Right lobe of liver (tissue), 6 donors: Measurements from ENCODE around the gene P2RY8. TPM values are rescaled to one million over a fixed set of nuclear protein-coding genes. Genes with fewer than 3 reads are reported as not detected.

Experiments
- ATAC-seq, 4 donors: fragments of 200-7000 bp; cut with Tn5 transposase; one replicate each; pipeline ENCODE4 v1.9.1; 2020; ENCODE audit warnings: mild to moderate bottlenecking in 4 of 4, moderate library complexity in 4 of 4
- DNase-seq, 3 donors: peaks; one replicate each; pipeline ENCODE4 v3.0.0-alpha.2; 2020
- H3K27ac ChIP-seq, 3 donors: fragments of 200-600 bp; one replicate each; pipeline ENCODE4 v1.8.0; 2022
- H3K27me3 ChIP-seq, 2 donors: fragments of 200-600 bp; one replicate each; pipeline ENCODE4 v1.8.0; 2022
- H3K36me3 ChIP-seq, 4 donors: fragments of 200-600 bp; sonication (generic) in 1 of 4; one replicate each; pipeline versions ENCODE4 v1.5.1 to v1.8.0; 2017 to 2022; ENCODE audit warnings: control low read depth in 1 of 4
- H3K4me1 ChIP-seq, 4 donors: fragments of 200-600 bp; sonication (generic) in 1 of 4; one replicate each; pipeline versions ENCODE4 v1.5.1 to v1.8.0; 2017 to 2022; ENCODE audit warnings: control low read depth in 1 of 4
- H3K4me3 ChIP-seq, 3 donors: fragments of 200-600 bp; one replicate each; pipeline ENCODE4 v1.8.0; 2022
- H3K9me3 ChIP-seq, 4 donors: fragments of 200-600 bp; sonication (generic) in 1 of 4; one replicate each; pipeline versions ENCODE4 v1.5.1 to v1.8.0; 2017 to 2022; ENCODE audit warnings: control low read depth in 1 of 4
- CTCF ChIP-seq, 4 donors: fragments of 200-600 bp in 3 of 4; fragments of 450-650 bp in 1 of 4; IDR thresholded peaks; one replicate each; pipeline versions ENCODE4 v1.5.1 to v1.8.0; 2016 to 2022; ENCODE audit warnings: antibody characterized with exemption in 4 of 4, mild to moderate bottlenecking in 2 of 4
- POLR2A ChIP-seq: fragments of 450-650 bp; IDR thresholded peaks from one replicate; pipeline ENCODE4 v1.6.1; 2017; ENCODE audit warnings: antibody characterized with exemption, mild to moderate bottlenecking
- WGBS: methylation state at CpG from one replicate; pipeline ENCODE4 v1.1.6; 2018; ENCODE audit warnings: low coverage, low lambda C conversion rate; ENCODE audit not compliant: insufficient coverage; ENCODE audit errors: missing lambda C conversion rate; 5-methylcytosine and 5-hydroxymethylcytosine counted together
- intact Hi-C, 2 donors: fragments of 100-400 bp; cut with DNase I; formaldehyde crosslinking; loops; one replicate each; pipeline versions ENCODE4 v1.11.2 to v1.14.1; 2022
- total RNA-seq, 6 experiments: library from RNA; depleted of rRNA in 2 of 6; stranded (reverse); fragments of >200 nt in 2 of 6; fragmentation: NEBNext Ultra II Directional in 3 of 6; extraction: Animal tissue kit (Norgen Biotek cat#: 25700) in 3 of 6; gene quantifications; one replicate each; pipeline versions ENCODE4 v1.1.0 to v1.2.4, GENCODE V29; 2016 to 2023
- donor health status: DM: no; HTN: yes; CAD: no.
- donor health status: DM: no; HTN: no; CAD: no.
- donor health status: DM: no; HTN: no; CAD: no.
- donor health status: DM: no; HTN: yes; CAD: no.
- donor health status: DM: no; HTN: yes; CAD: no.

The P2RY8 gene
- total RNA-seq, 6 experiments from 2014 or later: 0.37 to 0.87 (median 0.73) TPM

DNA sequence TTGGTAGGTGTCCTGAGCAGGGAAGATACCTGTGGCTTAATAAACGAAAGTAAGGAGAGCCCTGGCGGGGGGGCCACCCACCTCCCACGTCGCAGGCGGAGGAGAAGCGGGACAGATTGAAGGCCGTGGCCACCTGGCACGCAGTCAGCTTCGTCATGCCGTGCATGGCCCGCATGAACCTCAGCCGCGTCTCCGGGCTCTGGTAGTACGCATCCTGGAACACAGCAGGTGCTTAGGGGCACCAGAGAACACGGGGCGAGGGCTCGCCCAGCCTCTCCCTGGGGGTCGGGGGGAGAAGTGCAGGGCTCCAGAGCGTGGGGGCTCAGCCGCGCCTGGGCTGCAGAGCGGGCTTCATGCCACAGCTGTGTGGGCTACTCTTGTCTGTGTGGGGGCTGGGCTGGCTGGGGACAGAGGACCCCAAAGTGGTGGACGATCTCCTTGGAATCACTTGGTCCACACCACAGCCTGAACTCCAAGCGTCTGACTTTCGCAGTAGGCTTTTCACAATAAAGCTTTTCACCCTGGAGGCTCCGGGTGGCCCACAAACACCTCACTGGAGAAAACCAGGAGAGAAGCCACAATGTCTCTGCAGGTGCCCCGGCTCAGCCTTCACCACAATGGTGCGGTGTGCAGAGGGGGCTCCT lies 118.0 kb downstream of the P2RY8 start:
- Histone ChIP-seq H3K4me3 (no peak overlapping the region), H3K4me1 (no peaks in the 10 kb centered on the region), H3K9me3 (no peaks in the 10 kb centered on the region), H3K27me3 (no peaks in the 10 kb centered on the region), H3K27ac (no peak overlapping the region), H3K36me3 (peaks cover 0 to 2% (median under 1%) of the 10 kb centered on the region in 4 donors)
- TF ChIP-seq POLR2A: no peak
- no peak for TF ChIP-seq CTCF (IDR thresholded peaks at IDR 0.05)
- DNase-seq (peak in 1 of 3 donors; percentile 48), ATAC-seq (peak in 2 of 4 donors; percentile 8 to 16)
- intact Hi-C loops: no loop called here
- no CpG with 5 or more reads among the region's 29 CpGs for WGBS

DNA sequence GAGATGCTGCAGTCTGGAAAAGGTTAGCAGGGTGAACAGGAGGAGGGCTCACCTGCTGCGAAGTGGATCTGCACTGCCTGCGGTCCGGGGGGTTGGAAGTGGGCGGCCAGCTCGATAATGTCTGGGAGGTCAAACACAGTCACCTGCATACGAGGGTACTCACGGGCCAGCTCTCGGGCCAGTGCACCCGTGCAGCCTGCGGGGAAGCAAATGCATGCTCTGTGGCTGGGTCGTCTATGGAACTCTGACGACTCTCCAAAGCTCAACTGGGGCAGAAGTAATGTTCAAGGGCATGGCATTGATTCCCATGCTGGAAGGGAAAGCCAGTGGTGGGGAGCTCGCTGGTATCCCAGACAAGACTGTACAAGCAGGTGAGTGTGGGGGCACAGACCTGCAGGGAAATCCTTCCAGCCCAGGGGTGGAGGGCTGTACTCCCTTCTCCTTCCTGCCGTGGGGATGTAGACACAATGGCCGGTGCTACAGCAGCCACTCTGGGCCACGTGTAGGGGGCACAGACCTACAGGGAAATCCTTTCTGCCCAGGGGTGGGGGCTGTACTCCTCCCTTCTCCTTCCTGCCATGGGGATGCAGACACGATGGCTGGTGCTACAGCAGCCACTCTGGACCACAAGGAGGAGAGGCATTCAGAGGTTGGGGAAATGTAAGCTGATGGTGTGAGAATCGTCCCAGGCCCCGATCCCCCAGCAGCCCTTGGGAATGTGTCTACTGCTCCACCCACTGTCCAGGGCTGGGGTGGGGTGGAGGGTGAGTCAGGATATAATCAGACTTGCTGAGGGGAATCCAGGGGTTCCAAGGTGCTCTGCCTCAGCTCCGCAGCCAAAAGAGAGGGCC lies 118.8 kb downstream of the P2RY8 start:
- TF ChIP-seq POLR2A (no peak), CTCF (IDR thresholded peaks at IDR 0.05) (no peak)
- no peaks in the 10 kb centered on the region for H3K4me1 ChIP-seq
- WGBS: 100% methylated on average over 2 of the region's 20 CpGs
- DNase-seq (peak in 1 of 3 donors; percentile 38), ATAC-seq (no peak)
- no peak overlapping the region for H3K27ac ChIP-seq
- H3K27me3 ChIP-seq: no peaks in the 10 kb centered on the region
- intact Hi-C loops: no loop called here
- H3K36me3 ChIP-seq: peaks cover 0 to 7% (median under 1%) of the 10 kb centered on the region in 4 donors
- H3K9me3 ChIP-seq: no peaks in the 10 kb centered on the region
- H3K4me3 ChIP-seq: no peak overlapping the region

GRCh38 chrX:1416965-1417760 lies 119.8 kb downstream of the P2RY8 start:
- no peak for TF ChIP-seq POLR2A
- no peak for TF ChIP-seq CTCF (IDR thresholded peaks at IDR 0.05)
- Histone ChIP-seq H3K27me3 (no peaks in the 10 kb centered on the region), H3K4me3 (no peak overlapping the region), H3K27ac (no peak overlapping the region), H3K36me3 (peaks cover 0 to 14% (median under 1%) of the 10 kb centered on the region in 4 donors), H3K9me3 (no peaks in the 10 kb centered on the region), H3K4me1 (no peaks in the 10 kb centered on the region)
- DNase-seq: peak in 1 of 3 donors; percentile 21
- WGBS: 52% methylated on average over 6 of the region's 14 CpGs
- intact Hi-C loops: no loop called here
- no peak for ATAC-seq

DNA sequence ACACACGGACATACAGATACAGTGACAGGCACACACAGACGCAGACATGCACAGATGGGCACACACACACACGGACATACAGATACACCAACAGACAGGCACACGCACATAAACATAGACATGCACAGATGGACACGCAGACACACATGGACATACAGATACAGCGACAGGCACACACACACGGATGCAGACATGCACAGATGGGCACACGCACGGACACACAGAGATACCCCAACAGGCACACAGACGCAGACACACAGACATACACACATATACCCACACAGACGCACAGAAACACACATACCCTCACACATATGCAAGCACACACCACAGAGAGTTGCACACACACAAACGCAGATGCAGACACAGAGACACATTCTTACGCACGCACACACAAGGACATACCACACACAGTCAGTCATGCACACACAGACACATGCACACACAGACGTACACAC lies 120.6 kb downstream of the P2RY8 start:
- no peak for DNase-seq
- WGBS: 40% methylated on average over 6 of the region's 15 CpGs
- Histone ChIP-seq H3K27me3 (no peaks in the 10 kb centered on the region), H3K4me3 (no peak overlapping the region), H3K4me1 (no peaks in the 10 kb centered on the region), H3K36me3 (peaks cover 0 to 14% (median 2%) of the 10 kb centered on the region in 4 donors), H3K9me3 (no peaks in the 10 kb centered on the region), H3K27ac (no peak overlapping the region)
- intact Hi-C loops: no loop called here
- ATAC-seq: no peak
- TF ChIP-seq CTCF (IDR thresholded peaks at IDR 0.05): no peak

Other genes with a start within 250 kb of the P2RY8 start
- gene IL3RA, start 200.4 kb downstream of the P2RY8 start, total RNA-seq: 1 to 10 TPM in 1 of 6 experiments, under 1 TPM in 5; 0.42 to 1.7 (median 0.69) TPM
- gene SLC25A6, start 145.1 kb downstream of the P2RY8 start, total RNA-seq: 10 to 100 TPM; 44.3 to 87.8 (median 57.0) TPM
- gene ASMTL, start 84.3 kb downstream of the P2RY8 start, total RNA-seq: 10 to 100 TPM; 12.5 to 27.3 (median 18.6) TPM
- 10 to 100 TPM; 15.1 to 33.2 (median 24.0) TPM for gene AKAP17A, start 54.4 kb upstream of the P2RY8 start, total RNA-seq
- gene ASMT, start 77.9 kb upstream of the P2RY8 start, total RNA-seq: under 1 TPM in 1 of 6 experiments, not detected in 5; 0.13 TPM